Thyroid gland (tissue), 4 donors: ENCODE data around the gene DGCR2. TPM values are rescaled to one million over a fixed set of nuclear protein-coding genes. Genes with fewer than 3 reads are reported as not detected.

ENCODE experiments used
- DNase-seq, 2 donors: peaks; one replicate each; pipeline ENCODE4 v3.0.0-alpha.2; 2019
- H3K27ac ChIP-seq, 3 donors: fragments of 200-600 bp; sonication (generic); 1 replicate in 2 of 3; 2 replicates in 1 of 3; pipeline ENCODE4 v1.5.1; 2016 to 2019; ENCODE audit warnings: mild to moderate bottlenecking in 1 of 3, moderate library complexity in 1 of 3
- H3K27me3 ChIP-seq: fragments of 200-600 bp; sonication (generic); one replicate; pipeline ENCODE4 v1.5.1; 2019
- H3K36me3 ChIP-seq, 2 donors: fragments of 200-600 bp; sonication (generic); one replicate each; pipeline ENCODE4 v1.5.1; 2016 to 2019
- H3K4me1 ChIP-seq, 2 donors: fragments of 200-600 bp; sonication (generic); one replicate each; pipeline ENCODE4 v1.5.1; 2017 to 2019
- H3K4me3 ChIP-seq, 3 donors: fragments of 200-600 bp; sonication (generic); replicated peaks in 1 of 3; 1 replicate in 2 of 3; 2 replicates in 1 of 3; pipeline ENCODE4 v1.5.1; 2016; ENCODE audit warnings: mild to moderate bottlenecking in 1 of 3
- H3K9me3 ChIP-seq: fragments of 200-600 bp; sonication (generic); one replicate; pipeline ENCODE4 v1.5.1; 2017
- POLR2A ChIP-seq, 2 donors: fragments of 450-650 bp; IDR thresholded peaks; one replicate each; pipeline ENCODE4 v1.6.1; 2017; ENCODE audit warnings: antibody characterized with exemption in 2 of 2, mild to moderate bottlenecking in 2 of 2, moderate library complexity in 1 of 2
- WGBS, 2 donors: methylation state at CpG; one replicate each; pipeline ENCODE4 v1.1.5; 2017; 5-methylcytosine and 5-hydroxymethylcytosine counted together
- intact Hi-C: fragments of 100-400 bp; cut with DNase I; formaldehyde crosslinking; loops from one replicate; pipeline ENCODE4 v1.15.1; 2023
- total RNA-seq, 4 donors: library from RNA; depleted of rRNA; stranded (reverse); fragments of >200 nt; gene quantifications; one replicate each; pipeline ENCODE4 v1.2.3, GENCODE V29; 2016
- TF ChIP-seq, protein P1 (sequence below), 6 experiments: fragments of 200-600 bp in 3 of 6; fragments of 450-650 bp in 3 of 6; sonication (generic) in 3 of 6; IDR thresholded peaks; one replicate each; pipeline ENCODE4 v1.5.1; 2016 to 2019; ENCODE audit warnings: antibody characterized with exemption in 6 of 6, mild to moderate bottlenecking in 2 of 6, inconsistent platforms in 1 of 6, moderate library complexity in 1 of 6

Gene DGCR2
- total RNA-seq, 4 donors from 2014 or later = 49.3 to 106 (median 86.9) TPM

DNA sequence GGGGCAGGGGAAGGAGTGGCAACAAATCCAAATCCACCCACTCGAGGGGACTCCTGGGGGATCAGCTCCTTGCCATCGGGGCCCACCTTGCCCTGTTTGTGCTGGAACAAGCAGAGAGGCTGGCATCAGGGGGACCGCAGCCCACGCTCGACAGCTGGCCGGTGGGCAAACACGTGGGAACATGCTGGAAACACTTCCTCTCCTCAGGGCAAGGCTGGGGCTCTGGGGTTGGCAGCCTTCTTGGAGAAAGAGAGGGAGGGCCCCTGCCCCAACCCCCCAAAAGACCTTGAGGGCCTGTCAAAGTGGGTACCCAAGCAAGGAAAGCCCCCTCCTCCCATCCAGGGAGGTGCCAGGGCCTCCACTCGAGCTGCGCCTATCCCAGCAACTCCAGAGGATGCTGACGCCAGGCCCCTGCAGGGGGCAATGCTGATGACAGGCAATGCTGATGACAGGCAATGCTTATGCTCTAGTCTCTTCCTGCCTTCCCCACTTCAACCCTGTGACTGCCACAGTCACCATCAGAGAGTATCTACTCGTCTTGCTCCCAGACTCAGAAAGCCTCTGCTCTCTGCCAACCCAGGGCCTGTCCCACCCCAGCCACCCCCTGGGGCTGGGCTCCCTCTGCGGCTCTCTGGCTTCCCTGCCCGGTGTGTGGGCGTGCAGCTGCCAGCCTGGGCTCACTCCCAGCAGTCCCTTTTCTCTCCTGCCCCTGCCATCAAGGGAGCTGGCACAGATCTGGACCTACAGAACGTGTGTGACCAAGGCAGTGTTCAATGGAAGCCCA is 16.2 kb upstream of the DGCR2 start:
- Histone ChIP-seq H3K4me1 (peaks cover 0 to 3% of the 10 kb centered on the region in 2 donors), H3K9me3 (no peaks in the 10 kb centered on the region), H3K27ac (no peak overlapping the region), H3K4me3 (no peak overlapping the region), H3K27me3 (no peaks in the 10 kb centered on the region), H3K36me3 (peaks cover 75 to 77% of the 10 kb centered on the region in 2 donors)
- 85 to 100% methylated on average over 1 to 11 of the region's 15 CpGs for WGBS, 2 donors
- intact Hi-C loops = no loop called here
- TF ChIP-seq, protein P1, sequence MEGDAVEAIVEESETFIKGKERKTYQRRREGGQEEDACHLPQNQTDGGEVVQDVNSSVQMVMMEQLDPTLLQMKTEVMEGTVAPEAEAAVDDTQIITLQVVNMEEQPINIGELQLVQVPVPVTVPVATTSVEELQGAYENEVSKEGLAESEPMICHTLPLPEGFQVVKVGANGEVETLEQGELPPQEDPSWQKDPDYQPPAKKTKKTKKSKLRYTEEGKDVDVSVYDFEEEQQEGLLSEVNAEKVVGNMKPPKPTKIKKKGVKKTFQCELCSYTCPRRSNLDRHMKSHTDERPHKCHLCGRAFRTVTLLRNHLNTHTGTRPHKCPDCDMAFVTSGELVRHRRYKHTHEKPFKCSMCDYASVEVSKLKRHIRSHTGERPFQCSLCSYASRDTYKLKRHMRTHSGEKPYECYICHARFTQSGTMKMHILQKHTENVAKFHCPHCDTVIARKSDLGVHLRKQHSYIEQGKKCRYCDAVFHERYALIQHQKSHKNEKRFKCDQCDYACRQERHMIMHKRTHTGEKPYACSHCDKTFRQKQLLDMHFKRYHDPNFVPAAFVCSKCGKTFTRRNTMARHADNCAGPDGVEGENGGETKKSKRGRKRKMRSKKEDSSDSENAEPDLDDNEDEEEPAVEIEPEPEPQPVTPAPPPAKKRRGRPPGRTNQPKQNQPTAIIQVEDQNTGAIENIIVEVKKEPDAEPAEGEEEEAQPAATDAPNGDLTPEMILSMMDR (IDR thresholded peaks at IDR 0.05) = no peak
- no peak for TF ChIP-seq POLR2A (IDR thresholded peaks at IDR 0.05)
- DNase-seq = no peak

DNA sequence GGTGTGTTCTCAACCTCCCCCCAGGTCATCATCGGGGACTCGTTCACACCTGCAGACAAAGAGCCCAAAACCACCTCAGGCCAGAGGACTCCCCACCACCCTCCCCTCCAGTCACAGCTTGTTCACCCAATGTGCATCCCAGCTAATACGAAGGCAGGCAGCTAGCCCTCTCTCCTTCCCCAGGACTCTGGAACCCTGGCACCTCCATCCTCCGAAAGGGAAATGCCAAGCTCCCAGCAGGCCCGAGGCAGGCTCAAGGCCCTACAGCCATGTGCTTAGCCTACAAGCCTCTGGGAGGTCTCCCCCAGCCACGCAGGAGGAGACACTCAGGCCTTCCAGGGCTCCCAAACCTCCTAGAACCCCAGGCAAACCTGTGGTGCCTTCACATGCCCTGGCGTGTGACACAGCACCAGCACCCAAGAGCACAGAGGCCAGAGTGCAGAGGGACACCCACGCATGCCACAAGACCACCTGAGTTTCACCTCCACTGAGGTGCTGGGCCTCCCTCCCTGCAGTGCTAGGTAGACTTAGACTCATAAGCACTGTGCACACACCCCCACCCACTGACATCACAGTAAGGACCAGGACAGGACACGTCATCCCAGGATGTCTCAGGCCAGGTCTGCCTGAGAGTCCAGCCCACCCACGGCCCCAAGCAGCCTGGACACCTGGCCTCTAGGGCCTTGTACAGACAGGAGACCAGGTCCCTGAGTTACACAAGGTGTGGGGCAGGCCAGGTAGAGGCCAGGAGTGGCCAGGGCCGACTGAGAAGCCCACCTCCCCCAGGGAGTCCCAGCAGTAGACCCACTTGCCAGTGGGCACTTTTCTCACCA is 15.4 kb upstream of the DGCR2 start:
- no peak for DNase-seq
- Histone ChIP-seq H3K4me1 (no peaks in the 10 kb centered on the region), H3K9me3 (no peaks in the 10 kb centered on the region), H3K27ac (no peak overlapping the region), H3K4me3 (no peak overlapping the region), H3K27me3 (no peaks in the 10 kb centered on the region), H3K36me3 (peaks cover 73 to 77% of the 10 kb centered on the region in 2 donors)
- WGBS, 2 donors = 97 to 98% methylated on average over 7 to 9 of the region's 11 CpGs
- intact Hi-C loops = no loop called here
- TF ChIP-seq, protein P1 (IDR thresholded peaks at IDR 0.05) = no peak
- TF ChIP-seq POLR2A (IDR thresholded peaks at IDR 0.05) = no peak

DNA sequence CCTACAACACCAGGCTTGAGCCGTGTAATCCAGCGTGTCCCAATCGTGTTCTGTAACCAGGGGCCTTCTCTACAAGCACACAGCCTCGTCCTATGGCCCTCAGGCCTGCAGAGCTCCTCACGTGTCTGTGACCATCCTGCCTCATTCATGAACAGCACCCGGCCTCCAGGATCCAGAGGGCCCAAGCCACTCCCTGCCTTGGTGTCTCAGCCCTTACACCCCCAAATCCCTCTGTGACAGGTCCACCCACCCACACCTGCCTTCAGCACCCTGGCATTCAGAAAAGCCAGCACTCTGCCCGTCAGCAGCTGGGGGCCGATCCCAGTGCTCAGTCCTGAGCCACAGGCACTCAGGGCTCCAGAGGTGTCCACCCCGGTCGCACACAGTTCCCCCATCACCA is 14.7 kb upstream of the DGCR2 start:
- Histone ChIP-seq H3K4me3 (no peak overlapping the region), H3K27ac (no peak overlapping the region), H3K36me3 (peaks cover 66 to 72% of the 10 kb centered on the region in 2 donors), H3K4me1 (no peaks in the 10 kb centered on the region), H3K27me3 (no peaks in the 10 kb centered on the region), H3K9me3 (no peaks in the 10 kb centered on the region)
- 94 to 100% methylated on average over 7 to 10 of the region's 10 CpGs for WGBS, 2 donors
- TF ChIP-seq, protein P1 (IDR thresholded peaks at IDR 0.05) = no peak
- no peak for TF ChIP-seq POLR2A (IDR thresholded peaks at IDR 0.05)
- intact Hi-C loops = no loop called here
- DNase-seq = no peak

DNA sequence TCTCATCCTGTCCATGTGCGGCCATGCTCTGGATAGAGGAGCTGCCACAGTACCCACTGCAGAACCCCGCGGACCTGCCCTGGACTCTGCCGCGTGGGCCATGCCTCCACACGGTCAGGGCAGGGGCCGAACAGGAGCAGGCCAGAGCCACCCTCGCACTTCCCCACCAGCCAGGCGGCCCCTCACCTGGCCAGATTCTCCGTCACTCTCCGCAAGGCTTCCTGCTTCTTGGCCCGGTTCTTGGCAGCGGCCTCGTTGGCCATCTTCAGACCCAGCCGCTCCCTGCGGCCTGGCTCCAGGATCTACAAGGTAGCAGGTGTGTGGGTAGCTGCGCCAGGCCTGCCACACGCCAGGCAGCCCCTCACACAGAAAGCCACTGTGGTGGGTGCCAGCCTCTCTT is 12.7 kb upstream of the DGCR2 start:
- TF ChIP-seq POLR2A (IDR thresholded peaks at IDR 0.05) = no peak
- TF ChIP-seq, protein P1 (IDR thresholded peaks at IDR 0.05) = no peak
- WGBS, 2 donors = 89 to 93% methylated on average over 16 to 18 of the region's 18 CpGs
- Histone ChIP-seq H3K4me3 (no peak overlapping the region), H3K4me1 (no peaks in the 10 kb centered on the region), H3K9me3 (no peaks in the 10 kb centered on the region), H3K27ac (no peak overlapping the region), H3K27me3 (no peaks in the 10 kb centered on the region), H3K36me3 (peaks cover 50 to 55% of the 10 kb centered on the region in 2 donors)
- intact Hi-C loops = no loop called here
- no peak for DNase-seq
